ENCODE results near the gene MT4. TPM values are rescaled to one million over a fixed set of nuclear protein-coding genes. Genes with fewer than 3 reads are reported as not detected.

MT4 gene
- total and polyA plus RNA-seq, 2 of the 4 experiments (the other 2 are of a cell fraction): not detected

DNA sequence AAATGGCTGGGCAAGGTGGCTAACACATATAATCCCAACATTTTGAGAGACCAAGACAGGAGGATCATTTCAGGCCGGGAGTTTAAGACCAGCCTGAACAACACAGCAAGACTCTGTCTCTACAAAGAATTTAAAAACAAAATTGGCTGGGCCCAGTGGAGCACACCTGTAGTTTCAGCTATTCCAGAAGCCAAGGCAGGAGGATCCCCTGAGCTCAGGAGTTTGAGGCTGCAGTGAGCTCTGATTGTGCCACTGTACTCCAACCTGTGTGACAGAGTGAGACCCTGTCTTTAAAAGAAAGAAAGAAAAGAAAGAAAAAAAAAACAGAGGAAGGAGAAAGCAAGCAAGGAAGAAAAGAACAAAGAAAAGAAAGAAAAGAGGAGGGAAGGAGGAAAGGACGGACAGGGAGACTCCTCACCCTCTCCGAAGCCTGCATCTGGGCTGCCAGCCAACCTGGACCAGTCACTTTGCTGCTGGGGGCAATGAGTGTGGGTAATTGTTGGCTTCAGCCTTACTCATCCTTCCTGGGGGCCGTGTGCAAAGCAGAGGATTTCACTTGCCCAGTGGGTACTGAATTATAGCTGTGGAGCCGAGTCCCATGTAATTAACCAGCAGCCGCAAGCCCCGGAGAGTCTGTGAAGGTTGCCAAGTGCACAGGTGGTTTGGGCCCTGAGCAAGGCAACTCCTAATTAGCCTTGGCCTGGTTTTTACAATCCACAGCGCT, 6.7 kb upstream of the MT4 start:
- H3K23ac ChIP-seq (ENCODE audit: low read depth, low read length): no peak overlapping the region
- ATAC-seq (ENCODE audit: low read depth) (peak; percentile 72), DNase-seq (peak; percentile 75)
- ChIA-PET POLR2A (ENCODE audit: unreplicated experiment) (no interaction called here), CTCF (no interaction called here)
- H3K4ac ChIP-seq (ENCODE audit: low read depth, low read length): no peak overlapping the region
- H2AFZ ChIP-seq (replicated peaks; ENCODE audit: low read length, poor library complexity): peak overlapping the region; percentile 72
- no peaks in the 10 kb centered on the region for H3K4me1 ChIP-seq (ENCODE audit: control insufficient read depth, insufficient read depth, low read length)
- no TSS peak for BruUV-seq (replicated peaks)
- H4K8ac ChIP-seq (ENCODE audit: low read depth in 2 of 2, low read length in 2 of 2): no peak overlapping the region
- dilution Hi-C loops (cut with HindIII; ENCODE audit: low sequenced_read_pairs, unreplicated experiment) (no loop called here), intact Hi-C loops (cut with micrococcal nuclease) (no loop called here), in situ Hi-C loops (cut with MboI; ENCODE audit: low sequenced_read_pairs) (no loop called here)
- H4K91ac ChIP-seq (ENCODE audit: insufficient read depth, low read depth, low read length): no peak overlapping the region
- H3K14ac ChIP-seq (replicated peaks; ENCODE audit: low read depth, low read length): no peak overlapping the region
- H2AK9ac ChIP-seq (replicated peaks; ENCODE audit: low read depth, low read length, poor library complexity): no peak overlapping the region
- no peaks in the 10 kb centered on the region for H3K9me3 ChIP-seq (ENCODE audit: control insufficient read depth, insufficient read depth, low read length)
- no peaks in the 10 kb centered on the region for H3K36me3 ChIP-seq (ENCODE audit: control insufficient read depth, insufficient read depth, low read length)
- H3K27ac ChIP-seq (ENCODE audit: insufficient read depth, low read length): no peak overlapping the region
- no peak overlapping the region for H2BK120ac ChIP-seq (ENCODE audit: low read depth, low read length)
- H4K5ac ChIP-seq (ENCODE audit: low read depth, low read length): no peak overlapping the region
- H3K18ac ChIP-seq (ENCODE audit: low read depth, low read length): no peak overlapping the region
- TF ChIP-seq MAZ (IDR thresholded peaks at IDR 0.05; ENCODE audit: borderline replicate concordance, low read depth, low read length) (peak; percentile 71), BHLHE40 (IDR thresholded peaks at IDR 0.05; ENCODE audit: low read depth, low read length) (no peak), CHD1 (IDR thresholded peaks at IDR 0.05; ENCODE audit: low read depth, low read length) (no peak)
- no peak overlapping the region for H3K4me3 ChIP-seq (ENCODE audit: insufficient read depth, low read depth, low read length)
- H2BK5ac ChIP-seq (ENCODE audit: low read depth, low read length, poor library complexity, severe bottlenecking): no peak overlapping the region
- H3K9me1 ChIP-seq (ENCODE audit: insufficient read depth, low read length): 0 out of 2 replicates have a peak, but pooled peaks cover 1% of the 10 kb centered on the region
- no peak overlapping the region for H3K56ac ChIP-seq (ENCODE audit: extremely low read depth, insufficient read depth, low read length)
- H3K79me1 ChIP-seq (ENCODE audit: low read depth in 1 of 2, low read length in 2 of 2): no peaks in the 10 kb centered on the region
- H2AK5ac ChIP-seq (ENCODE audit: low read depth, low read length): no peak overlapping the region
- H2BK20ac ChIP-seq (ENCODE audit: low read depth, low read length): no peak overlapping the region
- H2BK15ac ChIP-seq (ENCODE audit: low read depth, low read length): no peak overlapping the region
- H3K27me3 ChIP-seq (ENCODE audit: control insufficient read depth, insufficient read depth, low read length): peaks cover 30% of the 10 kb centered on the region
- 83% methylated on average over 2 of the region's 8 CpGs; no CpG with 5 or more reads in 1 of the 2 experiments for WGBS, 2 experiments (ENCODE audit: extremely low coverage in 2 of 2, insufficient read length in 1 of 2)
- H4K20me1 ChIP-seq (ENCODE audit: insufficient read depth, low read length): no peaks in the 10 kb centered on the region
- H3K9ac ChIP-seq (ENCODE audit: low read depth, low read length): no peak overlapping the region
- no peak overlapping the region for H3K4me2 ChIP-seq (ENCODE audit: low read depth, low read length)

Measured in IMR-90 (cell line).